Ascending aorta (tissue), 2 donors: Measurements from ENCODE around the gene AQP2. TPM values are rescaled to one million over a fixed set of nuclear protein-coding genes. Genes with fewer than 3 reads are reported as not detected.

Experiments used
- DNase-seq, 2 donors: peaks; one replicate each; pipeline ENCODE4 v3.0.0-alpha.2; 2019; ENCODE audit warnings: low spot score in 2 of 2
- H3K27ac ChIP-seq, 2 donors: fragments of 200-600 bp; sonication (generic); one replicate each; pipeline ENCODE4 v1.5.1; 2016 to 2017; ENCODE audit warnings: mild to moderate bottlenecking in 1 of 2
- H3K27me3 ChIP-seq: fragments of 200-600 bp; sonication (generic); one replicate; pipeline ENCODE4 v1.5.1; 2017
- H3K36me3 ChIP-seq, 2 donors: fragments of 200-600 bp; sonication (generic); one replicate each; pipeline ENCODE4 v1.5.1; 2016
- H3K4me1 ChIP-seq, 2 donors: fragments of 200-600 bp; sonication (generic); one replicate each; pipeline ENCODE4 v1.5.1; 2016 to 2017; ENCODE audit warnings: mild to moderate bottlenecking in 1 of 2
- H3K4me3 ChIP-seq, 2 donors: fragments of 200-600 bp; sonication (generic); one replicate each; pipeline ENCODE4 v1.5.1; 2016 to 2017; ENCODE audit warnings: mild to moderate bottlenecking in 1 of 2
- H3K9me3 ChIP-seq, 2 donors: fragments of 200-600 bp; sonication (generic); one replicate each; pipeline ENCODE4 v1.5.1; 2016
- intact Hi-C: fragments of 100-400 bp; cut with DNase I; formaldehyde crosslinking; loops from one replicate; pipeline ENCODE4 v1.15.1; 2023
- total RNA-seq: library from RNA; depleted of rRNA; stranded (reverse); fragments of >200 nt; gene quantifications from one replicate; pipeline ENCODE4 v1.1.0, GENCODE V29; 2016
- TF ChIP-seq, protein P1 (sequence below), 3 experiments: fragments of 200-600 bp in 2 of 3; fragments of 450-650 bp in 1 of 3; sonication (generic) in 2 of 3; IDR thresholded peaks; one replicate each; pipeline ENCODE4 v1.5.1; 2016 to 2019; ENCODE audit warnings: antibody characterized with exemption in 3 of 3, mild to moderate bottlenecking in 1 of 3, moderate library complexity in 1 of 3

The AQP2 gene
- total RNA-seq, 1 donor from 2014 or later: not detected

DNA sequence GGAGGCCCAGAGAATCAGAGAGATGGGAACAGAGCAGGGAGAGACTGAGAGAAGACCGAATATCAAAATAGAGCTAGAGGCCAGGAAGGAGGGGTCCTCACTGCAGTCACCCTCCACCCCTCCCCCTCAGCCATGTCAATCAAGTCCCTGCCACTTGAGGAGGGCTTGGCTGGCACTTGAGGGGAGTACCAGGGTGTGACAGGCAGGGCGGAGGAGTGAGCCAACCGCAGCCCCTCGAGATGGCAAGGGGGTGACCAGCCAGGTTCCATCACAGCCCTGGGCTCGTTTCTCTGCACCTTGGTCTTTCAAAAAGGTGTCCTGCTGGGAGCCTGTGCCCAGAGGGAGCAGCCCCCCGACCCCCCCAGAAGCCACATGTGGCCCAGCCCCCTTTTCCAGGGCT is 15.3 kb downstream of the AQP2 start:
- Histone ChIP-seq H3K9me3 (no peaks in the 10 kb centered on the region), H3K27ac (no peak overlapping the region), H3K4me3 (no peak overlapping the region), H3K27me3 (no peaks in the 10 kb centered on the region), H3K4me1 (peaks cover 0 to 21% of the 10 kb centered on the region in 2 donors), H3K36me3 (no peaks in the 10 kb centered on the region)
- TF ChIP-seq, protein P1, sequence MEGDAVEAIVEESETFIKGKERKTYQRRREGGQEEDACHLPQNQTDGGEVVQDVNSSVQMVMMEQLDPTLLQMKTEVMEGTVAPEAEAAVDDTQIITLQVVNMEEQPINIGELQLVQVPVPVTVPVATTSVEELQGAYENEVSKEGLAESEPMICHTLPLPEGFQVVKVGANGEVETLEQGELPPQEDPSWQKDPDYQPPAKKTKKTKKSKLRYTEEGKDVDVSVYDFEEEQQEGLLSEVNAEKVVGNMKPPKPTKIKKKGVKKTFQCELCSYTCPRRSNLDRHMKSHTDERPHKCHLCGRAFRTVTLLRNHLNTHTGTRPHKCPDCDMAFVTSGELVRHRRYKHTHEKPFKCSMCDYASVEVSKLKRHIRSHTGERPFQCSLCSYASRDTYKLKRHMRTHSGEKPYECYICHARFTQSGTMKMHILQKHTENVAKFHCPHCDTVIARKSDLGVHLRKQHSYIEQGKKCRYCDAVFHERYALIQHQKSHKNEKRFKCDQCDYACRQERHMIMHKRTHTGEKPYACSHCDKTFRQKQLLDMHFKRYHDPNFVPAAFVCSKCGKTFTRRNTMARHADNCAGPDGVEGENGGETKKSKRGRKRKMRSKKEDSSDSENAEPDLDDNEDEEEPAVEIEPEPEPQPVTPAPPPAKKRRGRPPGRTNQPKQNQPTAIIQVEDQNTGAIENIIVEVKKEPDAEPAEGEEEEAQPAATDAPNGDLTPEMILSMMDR (IDR thresholded peaks at IDR 0.05): no peak
- DNase-seq: no peak
- intact Hi-C loops: loop anchor here (2.0 to 10.0 kb wide), 4 partner anchors 91 to 199 kb away; partner anchors contain the start of genes ASIC1 and CERS5

DNA sequence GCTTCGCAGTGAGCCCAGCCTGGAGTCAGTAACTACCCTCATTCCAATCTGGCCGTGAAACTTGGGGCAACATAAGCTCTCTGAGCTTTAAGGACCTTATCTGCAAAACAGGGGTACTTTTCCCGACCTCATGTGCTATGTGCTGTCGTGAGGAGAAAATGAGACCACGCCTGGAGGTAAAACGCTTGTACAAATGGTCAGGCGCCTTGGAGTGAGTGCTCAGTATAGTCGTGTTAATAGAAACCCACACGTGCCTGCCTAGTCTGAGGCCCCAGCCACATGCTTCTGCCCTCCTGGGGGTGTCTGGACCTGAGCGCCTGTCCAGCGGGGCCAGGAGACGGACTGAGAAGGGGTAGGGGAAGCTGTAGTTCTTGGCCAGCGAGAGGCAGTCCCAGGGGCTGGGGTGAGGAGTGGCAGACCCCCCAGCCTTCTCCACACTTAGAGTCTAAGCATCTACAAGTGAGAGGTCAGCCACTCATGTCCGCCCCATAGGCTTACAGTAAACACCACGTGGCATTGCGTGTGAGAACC is 16.0 kb downstream of the AQP2 start:
- Histone ChIP-seq H3K4me1 (peaks cover 0 to 17% of the 10 kb centered on the region in 2 donors), H3K27me3 (no peaks in the 10 kb centered on the region), H3K27ac (no peak overlapping the region), H3K36me3 (no peaks in the 10 kb centered on the region), H3K9me3 (no peaks in the 10 kb centered on the region), H3K4me3 (no peak overlapping the region)
- DNase-seq: no peak
- TF ChIP-seq, protein P1 (IDR thresholded peaks at IDR 0.05): no peak
- intact Hi-C loops: loop anchor here (2.0 to 10.0 kb wide), 3 partner anchors 90 to 198 kb away; partner anchors contain the start of genes ASIC1 and CERS5

DNA sequence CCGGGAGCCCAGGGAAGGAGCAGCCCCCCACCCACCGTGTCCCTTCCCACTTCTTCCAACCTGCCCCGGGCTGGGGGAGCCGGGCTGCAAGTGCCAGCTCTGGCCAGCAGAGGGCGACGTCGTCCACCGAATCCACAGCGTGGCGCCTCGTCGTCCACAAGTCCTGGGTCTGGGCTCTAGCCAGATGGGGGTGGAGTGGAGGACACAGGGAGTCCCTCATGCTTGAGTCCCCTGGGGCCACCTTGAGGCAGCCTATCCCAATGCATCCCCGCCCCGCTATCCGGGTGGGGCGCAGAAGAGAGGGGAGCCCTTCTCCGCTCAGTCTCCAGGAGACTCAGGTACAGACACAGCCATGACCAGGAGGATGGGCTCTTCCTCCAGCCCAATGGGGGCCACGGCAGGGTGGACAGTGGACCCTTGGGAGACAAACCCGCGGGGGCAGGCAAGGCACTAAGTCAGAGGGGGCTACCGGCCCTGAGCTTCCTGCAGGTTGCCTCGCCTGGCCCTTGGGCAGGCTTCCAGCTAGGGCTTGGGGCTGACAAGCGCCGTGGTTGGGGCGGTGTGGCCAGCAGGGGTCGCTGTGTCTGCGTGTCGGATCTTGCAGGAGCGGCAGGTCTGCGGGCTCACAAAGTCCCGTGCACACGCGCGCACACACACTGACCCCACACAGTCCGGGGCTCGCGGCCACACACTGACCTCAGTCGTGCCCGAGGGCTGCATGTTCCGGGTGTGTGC is 16.7 kb downstream of the AQP2 start:
- H3K4me1 ChIP-seq: peaks cover 0 to 17% of the 10 kb centered on the region in 2 donors
- no peaks in the 10 kb centered on the region for H3K9me3 ChIP-seq
- H3K27ac ChIP-seq: no peak overlapping the region
- intact Hi-C loops: loop anchor here (2.0 to 10.0 kb wide), 3 partner anchors 90 to 198 kb away; partner anchors contain the start of genes ASIC1 and CERS5
- no peaks in the 10 kb centered on the region for H3K36me3 ChIP-seq
- TF ChIP-seq, protein P1 (IDR thresholded peaks at IDR 0.05): peak; percentile 76 to 95 (median 83)
- H3K4me3 ChIP-seq: peak overlapping the region; percentile 44 to 51
- DNase-seq: peak; percentile 36 to 91
- no peaks in the 10 kb centered on the region for H3K27me3 ChIP-seq

DNA sequence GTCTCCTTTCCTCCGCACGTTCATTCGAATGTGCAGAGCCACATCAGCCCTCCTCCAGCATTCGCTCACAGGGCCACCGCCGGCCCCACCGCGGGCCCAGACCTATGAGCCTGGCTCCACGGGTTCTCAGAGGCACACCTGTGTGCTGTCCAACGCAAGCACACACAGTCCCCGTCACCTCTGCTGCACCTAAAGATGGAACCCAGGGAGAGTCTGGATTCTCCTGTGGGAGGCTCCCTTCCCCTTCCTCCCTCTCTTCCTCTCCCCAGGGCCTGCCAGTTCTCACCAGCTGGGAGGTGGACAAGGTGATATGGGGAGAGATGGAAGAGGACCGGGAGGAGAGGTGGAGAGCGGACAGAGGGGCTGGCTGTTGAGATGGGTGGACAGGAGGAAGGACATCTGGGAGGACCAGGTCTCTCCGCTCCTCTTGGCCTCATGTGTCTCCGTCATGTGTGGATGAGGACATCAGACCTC is 17.3 kb downstream of the AQP2 start:
- Histone ChIP-seq H3K4me3 (peak overlapping the region; percentile 44 to 51), H3K4me1 (peaks cover 0 to 12% of the 10 kb centered on the region in 2 donors), H3K27me3 (no peaks in the 10 kb centered on the region), H3K36me3 (no peaks in the 10 kb centered on the region), H3K9me3 (no peaks in the 10 kb centered on the region), H3K27ac (no peak overlapping the region)
- TF ChIP-seq, protein P1 (IDR thresholded peaks at IDR 0.05): peak in 1 of 3 experiments; percentile 0
- intact Hi-C loops: loop anchor here (2.0 to 10.0 kb wide), 3 partner anchors 89 to 197 kb away; partner anchors contain the start of genes ASIC1 and CERS5
- no peak for DNase-seq

DNA sequence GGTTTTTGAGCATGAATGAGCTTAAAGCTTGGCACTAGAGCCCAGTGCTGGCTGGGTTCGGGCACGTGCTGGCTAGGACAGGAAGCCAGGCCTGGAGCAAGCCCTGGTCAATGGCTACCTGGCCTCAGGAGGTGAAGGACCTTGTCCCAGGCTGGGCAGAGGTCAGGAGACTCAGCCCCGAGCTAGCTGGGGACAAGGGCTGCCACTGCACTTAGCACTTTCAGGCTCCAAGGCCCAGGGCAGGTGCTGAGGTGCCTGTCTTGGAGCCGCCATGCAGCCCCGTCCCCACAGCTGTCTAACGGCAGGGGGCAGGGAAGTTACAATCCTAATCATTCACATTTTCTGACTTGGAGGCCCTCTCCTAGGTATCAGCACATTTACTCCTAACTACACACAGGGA is 17.9 kb downstream of the AQP2 start:
- intact Hi-C loops: loop anchor here (10.0 kb wide), 1 partner anchor 196 kb away; the partner anchor contains the start of gene CERS5

More for the DNA sequence above, 17.9 kb downstream of the AQP2 start:
- no peak overlapping the region for H3K4me3 ChIP-seq
- H3K36me3 ChIP-seq: no peaks in the 10 kb centered on the region
- H3K27ac ChIP-seq: no peak overlapping the region
- no peaks in the 10 kb centered on the region for H3K27me3 ChIP-seq
- H3K4me1 ChIP-seq: peaks cover 0 to 10% of the 10 kb centered on the region in 2 donors
- no peaks in the 10 kb centered on the region for H3K9me3 ChIP-seq
- DNase-seq: no peak
- TF ChIP-seq, protein P1 (IDR thresholded peaks at IDR 0.05): no peak
